Measurements from ENCODE around the gene RAMP2. TPM values are rescaled to one million over a fixed set of nuclear protein-coding genes. Genes with fewer than 3 reads are reported as not detected.

The RAMP2 gene
- total and polyA plus RNA-seq, 8 donors = 8.6 to 20.0 (median 15.2) TPM; not detected in 3

- H3K27me3 ChIP-seq = peaks cover 4 to 39% (median 30%) of the 10 kb centered on the region in 3 donors
- WGBS, 5 donors = 80 to 91% (median 82%) methylated on average over 5 of the region's 5 CpGs
- H3K9me3 ChIP-seq = no peaks in the 10 kb centered on the region
- H3K4me3 ChIP-seq = no peak overlapping the region
- H3K36me3 ChIP-seq = peaks cover 46 to 50% (median 48%) of the 10 kb centered on the region in 4 donors
- H3K4me1 ChIP-seq = peaks cover 28 to 46% (median 39%) of the 10 kb centered on the region in 4 donors
- no peak overlapping the region for H3K27ac ChIP-seq
- intact Hi-C loops (cut with DNase I; ENCODE audit: low total_unique reads) = no loop called here
- no peak for TF ChIP-seq POLR2A (IDR thresholded peaks at IDR 0.05)
- no peak for TF ChIP-seq CTCF (IDR thresholded peaks at IDR 0.05)
- no peak for TF ChIP-seq EP300 (IDR thresholded peaks at IDR 0.05)
- TF ChIP-seq POLR2AphosphoS5 (IDR thresholded peaks at IDR 0.05) = no peak
- no peak for DNase-seq
Observed at GRCh38 chr17:42778570-42778969, 17.5 kb downstream of the RAMP2 start.

GRCh38 chr17:42779304-42779935 is 18.4 kb downstream of the RAMP2 start:
- H3K36me3 ChIP-seq = peaks cover 46 to 50% (median 48%) of the 10 kb centered on the region in 4 donors
- peak overlapping the region in 2 of 5 donors; percentile 56 to 72 for H3K27ac ChIP-seq
- H3K4me1 ChIP-seq = peaks cover 22 to 45% (median 31%) of the 10 kb centered on the region in 4 donors
- no peaks in the 10 kb centered on the region for H3K9me3 ChIP-seq
- DNase-seq = no peak
- intact Hi-C loops (cut with DNase I; ENCODE audit: low total_unique reads) = no loop called here
- H3K27me3 ChIP-seq = peaks cover 4 to 47% (median 39%) of the 10 kb centered on the region in 3 donors
- no peak for TF ChIP-seq POLR2AphosphoS5 (IDR thresholded peaks at IDR 0.05)
- no peak for TF ChIP-seq POLR2A (IDR thresholded peaks at IDR 0.05)
- no peak for TF ChIP-seq CTCF (IDR thresholded peaks at IDR 0.05)
- no peak overlapping the region for H3K4me3 ChIP-seq
- WGBS, 5 donors = 28 to 64% (median 54%) methylated on average over 3 of the region's 3 CpGs

- H3K36me3 ChIP-seq = peaks cover 42 to 48% (median 44%) of the 10 kb centered on the region in 4 donors
- H3K4me1 ChIP-seq = peaks cover 22 to 48% (median 29%) of the 10 kb centered on the region in 4 donors
- TF ChIP-seq POLR2AphosphoS5 (IDR thresholded peaks at IDR 0.05) = no peak
- TF ChIP-seq POLR2A (IDR thresholded peaks at IDR 0.05) = no peak
- TF ChIP-seq CTCF (IDR thresholded peaks at IDR 0.05) = no peak
- no peak for TF ChIP-seq EP300 (IDR thresholded peaks at IDR 0.05)
- peak within 1 kb of the TSS in 4 of 5 donors; percentile 20 to 72 (median 48) for H3K27ac ChIP-seq
- peaks cover 4 to 55% (median 47%) of the 10 kb centered on the region in 3 donors for H3K27me3 ChIP-seq
- no peaks in the 10 kb centered on the region for H3K9me3 ChIP-seq
- peak; percentile 35 to 85 for DNase-seq
- peak within 1 kb of the TSS; percentile 41 to 61 (median 46) for H3K4me3 ChIP-seq
- intact Hi-C loops (cut with DNase I; ENCODE audit: low total_unique reads) = no loop called here
- 4 to 7% (median 6%) methylated on average over 42 to 65 of the region's 65 CpGs for WGBS, 5 donors
Observed at GRCh38 chr17:42779936-42780850, 19.2 kb downstream of the RAMP2 start, which contains the start of gene WNK4. Gene WNK4, plus strand, starts transcription at chr17:42780610. Its CDS starts 89 bp downstream, at chr17:42780699.

All from stomach (tissue), 9 donors.